Activated naive CD8-positive, alpha-beta T cell treated with anti-CD3 and anti-CD28 coated beads, Interleukin-2, amount 10 ng/mL, durations not matched to agents 7 days and 5 days (primary cell): Measurements from ENCODE around the gene RWDD3. TPM values are rescaled to one million over a fixed set of nuclear protein-coding genes. Genes with fewer than 3 reads are reported as not detected.

ENCODE experiments used
- ATAC-seq: fragments of 150-1000 bp; cut with Tn5 transposase; one replicate; pipeline ENCODE4 v1.10.0; 2021; ENCODE audit warnings: low read depth, moderate library complexity
- POLR2A ChIA-PET: fragments of 350-600 bp; sonication (Branson Sonifier 250); formaldehyde crosslinking; loops from one replicate; lab custom pipeline; 2021; ENCODE audit warnings: antibody characterized with exemption; lab: Charles Lee
- DNase-seq: peaks from one replicate; pipeline ENCODE4 v3.0.0; 2021
- H3K27ac Mint-ChIP-seq: one replicate; pipeline ENCODE4 v1.8.0; 2022; ENCODE audit warnings: mild to moderate bottlenecking, mixed read lengths
- H3K27me3 Mint-ChIP-seq: one replicate; pipeline ENCODE4 v1.8.0; 2022; ENCODE audit warnings: mild to moderate bottlenecking, moderate library complexity, mixed read lengths
- H3K36me3 Mint-ChIP-seq: one replicate; pipeline ENCODE4 v1.8.0; 2021; ENCODE audit warnings: mild to moderate bottlenecking, mixed read lengths
- H3K4me1 Mint-ChIP-seq: one replicate; pipeline ENCODE4 v1.8.0; 2021; ENCODE audit warnings: mixed read lengths
- H3K4me3 Mint-ChIP-seq: one replicate; pipeline ENCODE4 v1.8.0; 2022; ENCODE audit warnings: mild to moderate bottlenecking, moderate library complexity, mixed read lengths
- H3K9me3 Mint-ChIP-seq: one replicate; pipeline ENCODE4 v1.8.0; 2021; ENCODE audit warnings: mixed read lengths
- total RNA-seq, 2 experiments: library from RNA; stranded (reverse); gene quantifications; one replicate each; pipeline ENCODE4 v1.2.3, GENCODE V29; 2021

The RWDD3 gene
- total RNA-seq, 2 experiments from 2014 or later: 18.0 to 21.4 TPM

DNA sequence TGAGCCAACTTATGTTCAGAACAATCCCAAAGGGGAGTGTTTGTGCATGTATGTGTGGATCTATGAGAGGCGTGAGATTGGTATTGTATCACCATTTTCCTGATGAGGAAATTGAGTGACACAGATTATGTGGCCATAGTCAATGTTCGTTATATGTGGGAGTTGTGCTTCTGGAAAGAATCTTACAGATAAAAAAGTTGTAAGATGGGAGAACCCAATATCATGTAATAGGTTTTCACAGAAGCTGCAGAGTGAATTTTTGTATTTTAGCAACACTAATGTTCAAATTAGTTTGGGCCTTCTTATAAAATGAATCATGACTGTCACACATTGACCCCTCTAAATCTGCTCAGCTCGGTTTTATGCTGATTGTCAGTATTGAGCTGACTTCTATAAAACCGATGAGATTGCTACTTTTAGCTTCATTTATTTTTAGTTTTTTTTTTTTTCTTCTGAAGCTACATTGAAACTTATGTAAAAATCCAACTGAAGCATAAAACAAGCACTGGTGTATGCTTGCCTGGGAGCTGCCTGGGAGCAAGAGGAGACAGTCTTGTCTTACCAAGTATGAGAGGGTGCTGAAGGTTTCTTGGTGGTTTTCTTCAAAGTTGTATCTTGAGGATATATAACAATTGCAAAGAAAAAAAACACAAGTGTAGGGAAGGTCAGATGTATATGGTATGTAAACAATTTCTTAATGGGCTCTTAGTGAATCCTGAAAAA is 4.1 kb downstream of the RWDD3 start:
- no peak overlapping the region for H3K4me3 Mint-ChIP-seq
- H3K4me1 Mint-ChIP-seq: peaks cover 21% of the 10 kb centered on the region
- H3K9me3 Mint-ChIP-seq: peaks cover 4% of the 10 kb centered on the region
- H3K36me3 Mint-ChIP-seq: peaks cover 62% of the 10 kb centered on the region
- POLR2A ChIA-PET: no interaction called here
- H3K27me3 Mint-ChIP-seq: no peaks in the 10 kb centered on the region
- no peak overlapping the region for H3K27ac Mint-ChIP-seq
- ATAC-seq (no peak), DNase-seq (no peak)

DNA sequence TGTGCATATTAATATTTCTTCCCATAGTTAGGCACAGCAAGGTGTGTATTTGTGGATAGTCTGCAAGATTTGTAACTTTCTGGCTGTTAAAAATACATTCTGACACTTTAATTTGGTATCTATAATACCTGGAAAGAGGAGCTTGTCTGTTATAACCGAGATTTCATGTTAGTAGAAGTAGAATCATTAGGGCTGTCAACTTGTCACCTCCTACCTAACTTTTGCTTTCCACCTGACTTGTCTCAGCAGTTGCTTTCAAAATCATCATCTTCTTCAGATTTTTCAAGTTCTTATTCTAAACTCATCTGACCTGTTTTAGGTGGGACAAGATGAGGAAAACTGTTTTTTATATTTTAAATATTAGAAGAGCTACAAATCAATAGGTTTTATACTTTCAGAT is 11.0 kb downstream of the RWDD3 start:
- ATAC-seq (no peak), DNase-seq (no peak)
- no peak overlapping the region for H3K27ac Mint-ChIP-seq
- H3K27me3 Mint-ChIP-seq: no peaks in the 10 kb centered on the region
- H3K36me3 Mint-ChIP-seq: peaks cover 51% of the 10 kb centered on the region
- no peaks in the 10 kb centered on the region for H3K4me1 Mint-ChIP-seq
- POLR2A ChIA-PET: interaction anchor here (2.5 kb wide), 1 partner anchor 11 kb away, joined by 9 read pairs; the partner anchor contains the start of gene RWDD3
- peaks cover 4% of the 10 kb centered on the region for H3K9me3 Mint-ChIP-seq
- no peak overlapping the region for H3K4me3 Mint-ChIP-seq

DNA sequence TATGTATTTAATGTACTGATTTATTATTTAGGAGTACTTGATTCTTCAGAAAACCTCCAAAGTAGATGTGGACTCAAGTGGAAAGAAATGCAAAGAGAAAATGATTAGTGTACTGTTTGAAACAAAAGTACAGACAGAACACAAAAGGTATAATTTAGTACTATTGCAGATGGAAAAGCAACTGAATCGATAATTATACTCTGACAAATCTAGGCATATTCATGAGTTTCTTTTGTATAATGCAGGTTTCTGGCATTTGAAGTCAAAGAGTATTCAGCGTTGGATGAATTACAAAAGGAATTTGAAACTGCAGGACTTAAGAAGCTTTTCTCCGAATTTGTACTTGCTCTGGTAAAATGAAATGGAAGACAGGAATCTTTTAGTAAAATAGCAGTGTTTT is 12.5 kb downstream of the RWDD3 start:
- Mint-ChIP-seq H3K4me1 (no peaks in the 10 kb centered on the region), H3K27me3 (no peaks in the 10 kb centered on the region), H3K36me3 (peaks cover 38% of the 10 kb centered on the region), H3K9me3 (peaks cover 2% of the 10 kb centered on the region), H3K27ac (no peak overlapping the region), H3K4me3 (no peak overlapping the region)
- POLR2A ChIA-PET: no interaction called here
- ATAC-seq: no peak
- no peak for DNase-seq

DNA sequence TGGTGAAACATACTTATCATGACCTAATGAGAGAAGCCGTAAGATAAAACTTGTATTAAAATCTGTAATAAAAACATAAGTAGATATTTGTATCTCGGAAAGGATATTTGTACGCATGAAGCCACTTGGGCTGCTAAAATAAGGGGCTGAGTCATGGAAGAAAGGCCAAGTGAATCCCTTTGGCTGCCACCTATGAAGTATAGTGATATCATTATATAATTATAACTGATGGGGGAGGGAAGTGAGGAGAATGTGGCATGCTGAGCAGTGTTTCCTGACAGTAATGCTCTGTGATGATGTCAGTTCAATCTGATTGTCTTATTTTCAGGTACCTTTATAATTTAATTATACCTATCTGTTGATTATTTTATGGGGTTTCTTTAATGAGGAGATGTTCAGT is 13.6 kb downstream of the RWDD3 start:
- no peaks in the 10 kb centered on the region for H3K4me1 Mint-ChIP-seq
- no peak overlapping the region for H3K4me3 Mint-ChIP-seq
- DNase-seq (no peak), ATAC-seq (no peak)
- H3K27me3 Mint-ChIP-seq: no peaks in the 10 kb centered on the region
- peaks cover 37% of the 10 kb centered on the region for H3K36me3 Mint-ChIP-seq
- no peak overlapping the region for H3K27ac Mint-ChIP-seq
- no peaks in the 10 kb centered on the region for H3K9me3 Mint-ChIP-seq
- POLR2A ChIA-PET: no interaction called here

DNA sequence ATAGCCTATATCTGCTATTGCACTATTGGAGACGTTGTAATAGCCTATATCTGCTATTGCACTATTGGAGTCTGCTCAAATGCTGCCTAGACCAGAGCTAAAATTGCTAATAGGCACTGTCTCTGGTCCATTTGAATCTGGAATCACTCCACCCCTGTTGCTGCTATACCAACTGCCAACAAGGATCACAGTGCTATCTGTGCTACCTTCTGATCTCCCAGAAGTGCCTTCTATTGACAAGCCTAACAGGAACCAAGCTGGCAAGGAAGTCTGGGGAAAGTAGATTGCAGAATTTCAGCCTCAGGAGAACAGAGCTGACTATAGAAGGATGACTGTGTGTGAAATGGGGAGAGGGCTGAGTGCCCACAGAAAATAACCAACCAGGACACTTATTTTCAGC is 15.9 kb downstream of the RWDD3 start:
- POLR2A ChIA-PET: no interaction called here
- H3K27me3 Mint-ChIP-seq: no peaks in the 10 kb centered on the region
- no peak for DNase-seq
- no peaks in the 10 kb centered on the region for H3K9me3 Mint-ChIP-seq
- H3K4me3 Mint-ChIP-seq: no peak overlapping the region
- H3K27ac Mint-ChIP-seq: no peak overlapping the region
- no peaks in the 10 kb centered on the region for H3K4me1 Mint-ChIP-seq
- ATAC-seq: no peak
- peaks cover 37% of the 10 kb centered on the region for H3K36me3 Mint-ChIP-seq

DNA sequence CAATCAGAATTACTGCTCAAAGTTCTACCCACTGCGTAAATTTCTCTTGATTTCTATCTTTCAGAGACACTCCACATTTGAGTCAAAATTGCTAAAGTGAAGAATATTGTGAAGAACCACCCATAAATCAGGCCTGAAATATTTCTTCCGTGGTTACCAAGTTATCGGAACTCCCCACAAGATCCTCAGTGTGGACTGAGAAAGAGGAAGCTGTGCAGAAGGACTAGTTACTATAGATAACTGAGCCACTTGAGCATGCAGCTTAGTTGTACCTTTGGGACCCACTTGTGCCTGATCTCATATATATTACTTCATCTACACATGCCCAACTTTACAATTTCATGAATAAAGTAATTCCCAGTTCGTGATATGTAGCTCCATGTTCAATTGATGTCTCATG is 18.4 kb downstream of the RWDD3 start:
- no peaks in the 10 kb centered on the region for H3K9me3 Mint-ChIP-seq
- POLR2A ChIA-PET: no interaction called here
- DNase-seq (no peak), ATAC-seq (no peak)
- H3K27me3 Mint-ChIP-seq: no peaks in the 10 kb centered on the region
- peaks cover 32% of the 10 kb centered on the region for H3K36me3 Mint-ChIP-seq
- no peak overlapping the region for H3K4me3 Mint-ChIP-seq
- H3K27ac Mint-ChIP-seq: no peak overlapping the region
- H3K4me1 Mint-ChIP-seq: no peaks in the 10 kb centered on the region

DNA sequence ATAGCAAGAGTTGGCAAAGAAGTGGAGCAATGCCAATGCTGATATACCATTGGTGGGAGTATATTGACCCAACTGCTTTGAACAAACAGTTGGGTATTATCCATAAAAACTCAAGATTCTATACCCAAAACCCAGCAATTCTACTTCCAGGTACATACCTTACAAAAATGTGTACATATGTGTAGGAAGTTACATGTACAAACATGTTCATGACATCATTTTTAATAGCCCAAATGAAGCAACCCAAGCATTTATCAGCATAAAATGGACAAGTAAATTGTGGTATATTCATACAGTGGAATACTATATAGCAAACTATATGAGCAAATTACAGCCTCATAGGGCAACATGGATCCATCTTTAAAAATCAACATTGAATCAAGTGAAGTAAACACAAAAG is 20.9 kb downstream of the RWDD3 start:
- POLR2A ChIA-PET: interaction anchor here (1.1 kb wide), 1 partner anchor 21 kb away, joined by 3 read pairs; the partner anchor contains the start of gene RWDD3
- no peaks in the 10 kb centered on the region for H3K9me3 Mint-ChIP-seq
- no peak overlapping the region for H3K27ac Mint-ChIP-seq
- ATAC-seq (no peak), DNase-seq (no peak)
- no peak overlapping the region for H3K4me3 Mint-ChIP-seq
- H3K27me3 Mint-ChIP-seq: no peaks in the 10 kb centered on the region
- peaks cover 23% of the 10 kb centered on the region for H3K36me3 Mint-ChIP-seq
- no peaks in the 10 kb centered on the region for H3K4me1 Mint-ChIP-seq

DNA sequence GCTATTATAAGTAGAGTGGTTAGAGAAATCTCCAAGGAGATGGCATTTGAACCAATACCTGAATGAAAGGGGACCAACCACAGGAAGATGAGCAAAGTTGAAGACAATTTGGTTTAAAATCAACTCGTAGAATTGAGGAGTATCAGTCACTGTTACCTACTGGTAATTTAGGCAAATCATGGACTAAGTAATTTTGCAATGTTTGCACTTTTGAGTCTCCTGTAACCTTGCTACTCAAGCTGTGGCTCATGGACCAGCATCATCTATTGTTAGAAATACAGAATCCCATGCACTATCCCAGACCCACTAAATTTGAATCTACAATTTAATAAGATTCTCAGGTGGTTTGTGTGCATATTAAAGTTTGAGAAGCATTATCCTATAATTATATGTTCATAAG is 21.8 kb downstream of the RWDD3 start:
- Mint-ChIP-seq H3K4me1 (no peaks in the 10 kb centered on the region), H3K27me3 (no peaks in the 10 kb centered on the region), H3K27ac (no peak overlapping the region), H3K4me3 (no peak overlapping the region), H3K36me3 (peaks cover 23% of the 10 kb centered on the region), H3K9me3 (no peaks in the 10 kb centered on the region)
- ATAC-seq (no peak), DNase-seq (no peak)
- POLR2A ChIA-PET: interaction anchor here (1.1 kb wide), 1 partner anchor 22 kb away, joined by 3 read pairs; the partner anchor contains the start of gene RWDD3

DNA sequence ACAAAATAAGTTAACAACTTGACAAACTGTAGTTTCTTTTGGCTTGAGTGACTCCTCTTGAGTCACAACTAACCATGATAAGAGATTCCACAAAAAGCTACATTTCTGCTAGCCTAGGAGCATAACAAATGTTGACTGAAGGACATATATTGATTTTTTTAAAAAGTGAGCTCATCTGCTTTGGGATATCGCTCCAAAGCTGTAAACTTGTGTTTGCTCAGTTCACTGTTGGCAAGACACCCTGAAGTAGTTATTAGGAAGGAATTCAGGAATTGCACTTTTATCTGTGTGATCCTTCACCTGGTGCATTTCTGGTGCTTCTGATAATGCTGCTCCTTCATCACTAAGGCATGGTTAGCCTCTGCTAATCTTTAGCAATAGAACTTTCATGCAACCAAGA is 23.7 kb downstream of the RWDD3 start:
- Mint-ChIP-seq H3K27ac (no peak overlapping the region), H3K9me3 (no peaks in the 10 kb centered on the region), H3K36me3 (peaks cover 11% of the 10 kb centered on the region), H3K4me1 (no peaks in the 10 kb centered on the region), H3K4me3 (no peak overlapping the region), H3K27me3 (no peaks in the 10 kb centered on the region)
- no peak for ATAC-seq
- POLR2A ChIA-PET: no interaction called here
- no peak for DNase-seq

DNA sequence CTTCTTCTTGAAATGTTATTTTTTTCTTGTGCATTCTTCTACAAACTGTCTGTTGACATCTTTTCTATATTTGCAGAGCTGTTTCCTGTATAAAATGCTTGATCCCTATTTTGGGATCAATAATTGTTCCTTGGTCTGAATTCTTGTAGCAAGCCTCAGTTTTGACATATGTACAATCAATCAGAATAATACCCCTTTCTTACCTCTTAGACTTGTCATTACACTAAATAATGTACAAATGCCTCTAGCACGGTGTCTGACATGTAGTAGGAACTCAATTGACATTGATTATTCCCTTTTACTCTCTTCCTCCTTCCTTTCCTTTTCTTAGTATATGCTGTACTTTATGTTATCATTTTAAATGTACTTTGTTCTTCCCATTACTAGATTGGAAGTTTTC is 25.2 kb downstream of the RWDD3 start:
- Mint-ChIP-seq H3K4me1 (no peaks in the 10 kb centered on the region), H3K36me3 (peaks cover 2% of the 10 kb centered on the region), H3K9me3 (no peaks in the 10 kb centered on the region), H3K4me3 (no peak overlapping the region), H3K27me3 (no peaks in the 10 kb centered on the region), H3K27ac (no peak overlapping the region)
- no peak for DNase-seq
- POLR2A ChIA-PET: no interaction called here
- ATAC-seq: no peak

DNA sequence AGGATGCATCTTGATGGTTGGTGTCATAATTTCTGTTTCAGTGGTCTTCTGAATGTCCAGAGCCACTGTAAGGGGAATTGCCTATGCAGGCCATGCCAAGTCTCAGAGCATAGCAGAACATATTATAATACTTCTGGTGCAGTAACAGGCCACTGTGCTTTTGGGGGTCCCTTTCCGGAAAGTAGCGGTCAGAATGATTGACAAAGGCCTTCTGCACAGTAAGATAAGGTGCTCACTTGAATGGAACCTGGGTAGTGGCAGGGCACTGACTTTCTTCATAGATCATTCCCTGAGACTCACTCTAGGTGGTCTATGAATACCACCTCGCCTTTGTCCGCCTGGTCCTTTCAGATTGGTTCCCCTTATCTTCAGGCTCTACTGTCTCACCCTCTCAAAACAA is 28.9 kb downstream of the RWDD3 start:
- no peak for ATAC-seq
- no peaks in the 10 kb centered on the region for H3K9me3 Mint-ChIP-seq

DNA sequence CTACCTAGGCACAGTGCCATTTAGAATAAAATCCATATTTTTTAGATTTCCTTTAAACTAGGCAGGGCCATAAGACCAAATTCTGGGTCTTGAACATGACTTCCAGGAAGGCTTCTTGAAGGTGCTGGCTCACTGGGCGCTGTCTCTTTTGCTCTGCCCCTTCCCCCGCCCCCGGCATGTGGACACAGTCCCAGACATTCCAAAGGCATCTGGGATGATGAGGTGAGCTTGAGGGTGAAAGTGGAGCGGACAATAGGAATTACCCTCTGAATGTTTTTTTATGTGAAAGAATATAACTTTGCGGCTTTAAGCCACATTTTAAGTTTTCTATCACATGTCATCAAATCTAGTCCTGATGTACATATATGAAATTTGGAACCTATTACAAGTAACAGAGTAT is 29.4 kb downstream of the RWDD3 start:
- DNase-seq (no peak), ATAC-seq (no peak)
- no peak overlapping the region for H3K27ac Mint-ChIP-seq
- no peaks in the 10 kb centered on the region for H3K4me1 Mint-ChIP-seq
- H3K27me3 Mint-ChIP-seq: no peaks in the 10 kb centered on the region
- no peaks in the 10 kb centered on the region for H3K9me3 Mint-ChIP-seq
- no peaks in the 10 kb centered on the region for H3K36me3 Mint-ChIP-seq
- POLR2A ChIA-PET: no interaction called here
- H3K4me3 Mint-ChIP-seq: no peak overlapping the region

More for the DNA sequence above, 28.9 kb downstream of the RWDD3 start:
- no peak overlapping the region for H3K27ac Mint-ChIP-seq
- H3K4me3 Mint-ChIP-seq: no peak overlapping the region
- no peaks in the 10 kb centered on the region for H3K27me3 Mint-ChIP-seq
- no peaks in the 10 kb centered on the region for H3K4me1 Mint-ChIP-seq
- no peaks in the 10 kb centered on the region for H3K36me3 Mint-ChIP-seq
- no peak for DNase-seq
- POLR2A ChIA-PET: no interaction called here

DNA sequence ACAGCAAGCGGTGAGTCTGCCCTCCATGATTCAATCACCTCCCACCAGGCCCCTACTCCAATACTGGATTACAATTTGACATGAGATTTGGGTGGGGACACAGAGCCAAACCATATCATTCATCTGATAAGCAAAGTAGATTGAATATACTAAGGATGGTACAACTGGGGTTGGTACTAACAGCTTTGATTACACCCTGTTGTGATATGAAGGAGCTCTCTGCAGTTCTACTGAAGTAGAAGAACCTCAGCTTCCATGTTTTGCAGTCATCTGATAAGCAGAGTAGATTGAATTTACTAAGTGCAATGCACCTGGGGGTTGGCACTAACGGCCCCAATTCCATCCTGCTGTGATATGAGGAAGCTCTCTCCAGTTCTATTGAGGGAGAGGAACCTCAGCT is 31.1 kb downstream of the RWDD3 start:
- Mint-ChIP-seq H3K9me3 (no peaks in the 10 kb centered on the region), H3K4me1 (no peaks in the 10 kb centered on the region), H3K27me3 (no peaks in the 10 kb centered on the region), H3K27ac (no peak overlapping the region), H3K4me3 (no peak overlapping the region), H3K36me3 (no peaks in the 10 kb centered on the region)
- POLR2A ChIA-PET: no interaction called here
- DNase-seq: no peak
- no peak for ATAC-seq

DNA sequence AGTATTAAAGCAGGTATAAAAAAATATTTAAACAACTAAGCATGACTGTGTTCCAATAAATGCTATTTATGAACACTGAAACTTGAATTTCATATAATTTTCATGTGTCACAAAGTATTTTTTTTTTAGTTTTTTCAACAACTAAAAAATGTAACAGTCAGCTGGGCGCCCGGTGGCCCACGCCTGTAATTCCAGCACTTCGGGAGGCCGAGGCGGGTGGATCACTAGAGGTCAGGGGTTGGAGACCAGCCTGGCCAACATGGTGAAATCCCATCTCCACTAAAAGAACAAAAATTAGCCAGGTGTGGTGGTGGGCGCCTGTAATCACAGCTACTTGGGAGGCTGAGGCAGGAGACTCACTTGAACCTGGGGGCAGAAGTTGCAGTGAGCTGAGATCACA is 42.4 kb downstream of the RWDD3 start:
- POLR2A ChIA-PET: no interaction called here
- H3K4me3 Mint-ChIP-seq: no peak overlapping the region
- no peaks in the 10 kb centered on the region for H3K36me3 Mint-ChIP-seq
- H3K9me3 Mint-ChIP-seq: no peaks in the 10 kb centered on the region
- H3K27me3 Mint-ChIP-seq: peaks cover 15% of the 10 kb centered on the region
- DNase-seq (no peak), ATAC-seq (no peak)
- H3K27ac Mint-ChIP-seq: no peak overlapping the region
- H3K4me1 Mint-ChIP-seq: no peaks in the 10 kb centered on the region
